HEK293 (cell line): Measurements from ENCODE around the gene EPS8L3.

Source experiments
- BCL11B ChIP-seq: fragments of 450-650 bp; formaldehyde crosslinking; IDR thresholded peaks from 2 replicates; pipeline ENCODE4 v1.5.1; 2016; ENCODE audit warnings: low read depth, missing biosample characterization, missing genetic modification characterization
- KLF9 ChIP-seq: fragments of 450-650 bp; formaldehyde crosslinking; IDR thresholded peaks from 2 replicates; pipeline ENCODE4 v1.5.1; 2016; ENCODE audit warnings: missing biosample characterization, missing genetic modification characterization, low read depth
- TCF7L2 ChIP-seq: IDR thresholded peaks from 2 replicates; pipeline ENCODE4 v1.6.1; 2011; ENCODE audit warnings: low read depth, mild to moderate bottlenecking, inconsistent platforms, low read length, moderate library complexity, borderline replicate concordance
- ZNF530 ChIP-seq: fragments of 450-650 bp; formaldehyde crosslinking; IDR thresholded peaks from 2 replicates; pipeline ENCODE4 v1.5.1; 2016; ENCODE audit warnings: low read depth, missing biosample characterization, missing genetic modification characterization
- TF ChIP-seq, protein P1 (sequence below): fragments of 450-650 bp; formaldehyde crosslinking; IDR thresholded peaks from 2 replicates; pipeline ENCODE4 v1.5.1; 2016; ENCODE audit warnings: missing biosample characterization, missing genetic modification characterization
- TF ChIP-seq, protein P2 (sequence below): fragments of 450-650 bp; formaldehyde crosslinking; IDR thresholded peaks from 2 replicates; pipeline ENCODE4 v1.5.1; 2016; ENCODE audit warnings: missing biosample characterization, missing genetic modification characterization
- TF ChIP-seq, protein P3 (sequence below): fragments of 450-650 bp; formaldehyde crosslinking; IDR thresholded peaks from 2 replicates; pipeline ENCODE4 v1.5.1; 2016; ENCODE audit warnings: missing biosample characterization, missing genetic modification characterization
- TF ChIP-seq, protein P4 (sequence below): fragments of 450-650 bp; formaldehyde crosslinking; IDR thresholded peaks from 2 replicates; pipeline ENCODE4 v1.5.1; 2016; ENCODE audit warnings: missing biosample characterization, missing genetic modification characterization

DNA sequence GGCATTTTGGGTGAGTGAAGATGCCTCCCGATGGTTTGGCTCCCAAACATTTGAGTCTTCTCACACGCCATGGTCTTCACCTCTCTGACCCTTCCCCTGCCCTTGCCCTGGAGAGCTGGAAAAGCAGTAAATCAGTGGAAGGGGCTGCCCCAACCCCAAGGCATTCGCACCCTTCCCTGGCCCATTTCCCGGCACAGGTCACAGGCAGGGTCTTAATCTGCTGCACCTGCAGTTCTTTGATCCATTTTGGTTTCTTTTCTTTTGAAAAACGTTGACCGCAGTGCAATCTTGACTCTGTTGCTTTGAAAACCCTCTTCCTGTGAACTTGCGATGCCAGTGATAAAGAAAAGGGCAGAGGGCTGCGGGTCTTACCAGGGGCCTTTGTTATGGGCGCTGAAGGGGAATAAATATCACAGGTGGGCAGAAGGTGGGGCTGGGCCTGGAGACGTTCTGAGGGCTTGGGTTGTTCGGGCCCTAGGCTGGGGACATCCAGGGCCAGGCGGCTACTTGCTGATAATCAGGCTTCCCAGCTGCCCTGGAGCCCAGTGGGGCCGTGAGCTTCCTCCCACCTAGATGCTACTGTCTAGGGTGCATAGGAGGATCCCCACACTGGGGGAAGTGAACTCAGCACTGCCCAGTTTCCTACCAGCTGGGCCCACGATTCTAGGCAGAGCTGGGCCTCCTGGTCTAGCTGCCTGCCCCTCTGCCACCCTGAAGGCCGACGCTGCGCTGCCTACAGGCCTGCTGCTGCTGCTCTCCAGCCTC lies 38.6 kb upstream of the EPS8L3 start:
- TF ChIP-seq, protein P1, sequence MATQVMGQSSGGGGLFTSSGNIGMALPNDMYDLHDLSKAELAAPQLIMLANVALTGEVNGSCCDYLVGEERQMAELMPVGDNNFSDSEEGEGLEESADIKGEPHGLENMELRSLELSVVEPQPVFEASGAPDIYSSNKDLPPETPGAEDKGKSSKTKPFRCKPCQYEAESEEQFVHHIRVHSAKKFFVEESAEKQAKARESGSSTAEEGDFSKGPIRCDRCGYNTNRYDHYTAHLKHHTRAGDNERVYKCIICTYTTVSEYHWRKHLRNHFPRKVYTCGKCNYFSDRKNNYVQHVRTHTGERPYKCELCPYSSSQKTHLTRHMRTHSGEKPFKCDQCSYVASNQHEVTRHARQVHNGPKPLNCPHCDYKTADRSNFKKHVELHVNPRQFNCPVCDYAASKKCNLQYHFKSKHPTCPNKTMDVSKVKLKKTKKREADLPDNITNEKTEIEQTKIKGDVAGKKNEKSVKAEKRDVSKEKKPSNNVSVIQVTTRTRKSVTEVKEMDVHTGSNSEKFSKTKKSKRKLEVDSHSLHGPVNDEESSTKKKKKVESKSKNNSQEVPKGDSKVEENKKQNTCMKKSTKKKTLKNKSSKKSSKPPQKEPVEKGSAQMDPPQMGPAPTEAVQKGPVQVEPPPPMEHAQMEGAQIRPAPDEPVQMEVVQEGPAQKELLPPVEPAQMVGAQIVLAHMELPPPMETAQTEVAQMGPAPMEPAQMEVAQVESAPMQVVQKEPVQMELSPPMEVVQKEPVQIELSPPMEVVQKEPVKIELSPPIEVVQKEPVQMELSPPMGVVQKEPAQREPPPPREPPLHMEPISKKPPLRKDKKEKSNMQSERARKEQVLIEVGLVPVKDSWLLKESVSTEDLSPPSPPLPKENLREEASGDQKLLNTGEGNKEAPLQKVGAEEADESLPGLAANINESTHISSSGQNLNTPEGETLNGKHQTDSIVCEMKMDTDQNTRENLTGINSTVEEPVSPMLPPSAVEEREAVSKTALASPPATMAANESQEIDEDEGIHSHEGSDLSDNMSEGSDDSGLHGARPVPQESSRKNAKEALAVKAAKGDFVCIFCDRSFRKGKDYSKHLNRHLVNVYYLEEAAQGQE (tag by site-specific recombination), result no peak
- TF ChIP-seq KLF9 (tag by site-specific recombination), result no peak
- no peak for TF ChIP-seq BCL11B (tag by site-specific recombination)
- TF ChIP-seq, protein P2, sequence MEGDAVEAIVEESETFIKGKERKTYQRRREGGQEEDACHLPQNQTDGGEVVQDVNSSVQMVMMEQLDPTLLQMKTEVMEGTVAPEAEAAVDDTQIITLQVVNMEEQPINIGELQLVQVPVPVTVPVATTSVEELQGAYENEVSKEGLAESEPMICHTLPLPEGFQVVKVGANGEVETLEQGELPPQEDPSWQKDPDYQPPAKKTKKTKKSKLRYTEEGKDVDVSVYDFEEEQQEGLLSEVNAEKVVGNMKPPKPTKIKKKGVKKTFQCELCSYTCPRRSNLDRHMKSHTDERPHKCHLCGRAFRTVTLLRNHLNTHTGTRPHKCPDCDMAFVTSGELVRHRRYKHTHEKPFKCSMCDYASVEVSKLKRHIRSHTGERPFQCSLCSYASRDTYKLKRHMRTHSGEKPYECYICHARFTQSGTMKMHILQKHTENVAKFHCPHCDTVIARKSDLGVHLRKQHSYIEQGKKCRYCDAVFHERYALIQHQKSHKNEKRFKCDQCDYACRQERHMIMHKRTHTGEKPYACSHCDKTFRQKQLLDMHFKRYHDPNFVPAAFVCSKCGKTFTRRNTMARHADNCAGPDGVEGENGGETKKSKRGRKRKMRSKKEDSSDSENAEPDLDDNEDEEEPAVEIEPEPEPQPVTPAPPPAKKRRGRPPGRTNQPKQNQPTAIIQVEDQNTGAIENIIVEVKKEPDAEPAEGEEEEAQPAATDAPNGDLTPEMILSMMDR (tag by site-specific recombination), result no peak
- TF ChIP-seq, protein P3, sequence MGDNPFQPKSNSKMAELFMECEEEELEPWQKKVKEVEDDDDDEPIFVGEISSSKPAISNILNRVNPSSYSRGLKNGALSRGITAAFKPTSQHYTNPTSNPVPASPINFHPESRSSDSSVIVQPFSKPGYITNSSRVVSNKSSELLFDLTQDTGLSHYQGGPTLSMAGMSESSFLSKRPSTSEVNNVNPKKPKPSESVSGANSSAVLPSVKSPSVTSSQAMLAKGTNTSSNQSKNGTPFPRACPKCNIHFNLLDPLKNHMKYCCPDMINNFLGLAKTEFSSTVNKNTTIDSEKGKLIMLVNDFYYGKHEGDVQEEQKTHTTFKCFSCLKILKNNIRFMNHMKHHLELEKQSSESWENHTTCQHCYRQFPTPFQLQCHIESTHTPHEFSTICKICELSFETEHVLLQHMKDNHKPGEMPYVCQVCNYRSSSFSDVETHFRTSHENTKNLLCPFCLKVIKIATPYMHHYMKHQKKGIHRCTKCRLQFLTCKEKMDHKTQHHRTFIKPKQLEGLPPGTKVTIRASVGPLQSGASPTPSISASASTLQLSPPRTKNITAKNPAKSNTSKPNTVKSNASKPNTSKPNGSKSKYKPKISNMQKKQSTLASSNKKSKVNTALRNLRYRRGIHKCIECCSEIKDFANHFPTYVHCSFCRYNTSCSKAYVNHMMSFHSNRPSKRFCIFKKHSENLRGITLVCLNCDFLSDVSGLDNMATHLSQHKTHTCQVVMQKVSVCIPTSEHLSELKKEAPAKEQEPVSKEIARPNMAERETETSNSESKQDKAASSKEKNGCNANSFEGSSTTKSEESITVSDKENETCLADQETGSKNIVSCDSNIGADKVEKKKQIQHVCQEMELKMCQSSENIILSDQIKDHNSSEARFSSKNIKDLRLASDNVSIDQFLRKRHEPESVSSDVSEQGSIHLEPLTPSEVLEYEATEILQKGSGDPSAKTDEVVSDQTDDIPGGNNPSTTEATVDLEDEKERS (tag by site-specific recombination), result no peak
- TF ChIP-seq, protein P4, sequence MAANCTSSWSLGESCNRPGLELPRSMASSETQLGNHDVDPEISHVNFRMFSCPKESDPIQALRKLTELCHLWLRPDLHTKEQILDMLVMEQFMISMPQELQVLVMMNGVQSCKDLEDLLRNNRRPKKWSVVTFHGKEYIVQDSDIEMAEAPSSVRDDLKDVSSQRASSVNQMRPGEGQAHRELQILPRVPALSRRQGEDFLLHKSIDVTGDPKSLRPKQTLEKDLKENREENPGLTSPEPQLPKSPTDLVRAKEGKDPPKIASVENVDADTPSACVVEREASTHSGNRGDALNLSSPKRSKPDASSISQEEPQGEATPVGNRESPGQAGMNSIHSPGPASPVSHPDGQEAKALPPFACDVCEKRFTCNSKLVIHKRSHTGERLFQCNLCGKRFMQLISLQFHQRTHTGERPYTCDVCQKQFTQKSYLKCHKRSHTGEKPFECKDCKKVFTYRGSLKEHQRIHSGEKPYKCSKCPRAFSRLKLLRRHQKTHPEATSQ (tag by site-specific recombination), result no peak
- TF ChIP-seq ZNF530 (tag by site-specific recombination), result no peak
- TF ChIP-seq TCF7L2, result no peak
